GM18517 (cell line): ENCODE results near the gene SLC2A4.
"Not testable (repeated sequence)": the region's sequence is repeated elsewhere in the genome, so short reads cannot be mapped to it uniquely, and the experiment has no call there.

Source experiments
- ATAC-seq: cut with Tn5 transposase; IDR thresholded peaks from one replicate; pipeline ENCODE4 v1.9.1; 2021; ENCODE audit warnings: mild to moderate bottlenecking, moderate library complexity; ENCODE audit not compliant: unreplicated experiment

Gene SLC2A4

GRCh38 chr17:7281074-7281952 is at the start of gene SLC2A4:
SLC2A4 (plus strand) TSS chr17:7281718; CDS start chr17:7281935, 217 bp downstream.
- no peak for ATAC-seq

- no peak for ATAC-seq
These were observed 49.4 kb upstream of the SLC2A4 start for GRCh38 chr17:7232114-7232513.

GRCh38 chr17:7233701-7234082 is 47.8 kb upstream of the SLC2A4 start:
- peak; percentile 2 for ATAC-seq

GRCh38 chr17:7234083-7234951 is 47.2 kb upstream of the SLC2A4 start, which contains the start of gene DVL2:
DVL2 (minus strand) TSS chr17:7234517; CDS start chr17:7234262, 255 bp downstream.
- peak; percentile 48 for ATAC-seq

DNA sequence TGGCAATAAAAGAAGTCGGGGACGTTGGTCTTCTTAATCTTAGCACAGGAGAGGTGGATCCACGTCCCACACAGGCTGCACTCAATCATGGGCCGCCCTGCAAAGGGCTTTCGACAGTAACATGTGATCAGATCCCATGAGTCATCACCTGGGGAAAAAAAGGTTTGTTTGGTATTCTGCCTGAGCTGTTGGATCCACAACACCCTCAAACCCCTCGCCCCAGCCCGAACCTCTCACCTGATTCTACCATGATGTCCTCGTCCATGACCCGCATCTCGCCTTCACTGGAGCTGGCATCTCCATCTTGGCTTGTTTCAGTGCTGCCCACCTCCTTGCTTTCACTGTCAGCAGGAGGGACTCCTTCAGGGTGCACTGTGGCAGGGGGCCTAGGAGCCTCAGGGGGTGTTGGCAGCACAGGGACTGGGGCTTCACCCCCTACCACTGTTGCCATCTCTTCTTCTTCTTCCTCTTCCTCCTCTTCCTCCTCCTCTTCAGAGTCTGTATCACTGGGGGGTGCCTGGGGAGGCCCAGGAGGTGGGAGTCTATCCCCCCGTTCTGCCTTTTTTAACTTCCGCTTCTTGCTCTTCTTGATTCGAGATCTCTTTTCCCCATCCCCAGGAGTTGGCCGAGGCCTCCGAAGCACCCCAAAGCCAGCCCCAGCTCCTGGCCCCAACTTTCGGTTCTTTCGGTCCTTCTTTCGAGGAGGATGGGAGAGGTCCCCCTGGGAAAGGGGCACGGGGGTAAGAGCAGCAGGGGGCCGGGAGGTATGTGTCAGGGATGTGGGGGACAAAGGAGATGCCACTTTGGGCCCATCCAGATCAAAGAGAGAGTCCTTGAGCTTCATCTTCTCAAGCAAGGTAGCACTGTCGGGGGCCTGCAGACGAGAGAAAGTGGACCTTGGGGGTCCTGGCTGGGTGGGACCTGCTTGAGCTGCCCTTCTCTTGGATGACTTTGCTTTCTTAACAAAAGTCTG is 45.5 kb upstream of the SLC2A4 start:
- no peak for ATAC-seq

- no peak for ATAC-seq
These were observed 44.7 kb upstream of the SLC2A4 start for GRCh38 chr17:7236808-7237207.

GRCh38 chr17:7237266-7237760 is 44.2 kb upstream of the SLC2A4 start:
- no peak for ATAC-seq

DNA sequence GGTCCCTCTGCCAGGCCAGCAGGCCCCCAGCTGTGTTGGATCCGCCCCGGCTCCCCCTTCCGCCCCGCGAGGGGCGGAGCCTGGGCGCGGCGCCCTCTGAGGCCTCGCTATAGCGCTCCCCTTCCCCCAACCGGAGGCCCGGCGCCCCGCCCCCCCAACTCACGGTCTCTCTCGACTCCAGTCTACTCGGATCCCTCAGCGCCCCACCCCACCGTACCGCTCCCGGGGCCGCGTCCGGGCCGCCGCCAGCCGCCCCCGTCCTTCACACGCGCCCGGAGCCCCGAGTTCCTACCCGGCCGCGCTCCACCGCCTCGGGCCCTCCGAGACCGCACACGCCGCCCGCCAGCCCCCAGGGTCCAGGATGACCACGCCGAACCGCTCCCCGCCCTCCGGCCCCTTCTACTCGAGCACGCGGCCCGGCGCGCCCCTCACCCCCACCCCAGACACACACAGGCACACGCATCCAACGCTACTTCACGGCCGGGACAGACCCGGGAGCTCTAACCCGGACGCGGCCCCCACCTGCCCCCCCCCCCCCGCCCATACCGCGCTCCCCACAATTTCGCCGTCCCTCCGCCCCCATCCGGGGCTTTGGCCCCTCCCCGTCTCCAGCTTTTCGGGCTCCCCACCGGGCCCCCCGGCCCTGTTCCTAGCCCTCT is 43.6 kb upstream of the SLC2A4 start:
- no peak for ATAC-seq

- ATAC-seq = no peak
These were observed 43.0 kb upstream of the SLC2A4 start for GRCh38 chr17:7238420-7239090.

DNA sequence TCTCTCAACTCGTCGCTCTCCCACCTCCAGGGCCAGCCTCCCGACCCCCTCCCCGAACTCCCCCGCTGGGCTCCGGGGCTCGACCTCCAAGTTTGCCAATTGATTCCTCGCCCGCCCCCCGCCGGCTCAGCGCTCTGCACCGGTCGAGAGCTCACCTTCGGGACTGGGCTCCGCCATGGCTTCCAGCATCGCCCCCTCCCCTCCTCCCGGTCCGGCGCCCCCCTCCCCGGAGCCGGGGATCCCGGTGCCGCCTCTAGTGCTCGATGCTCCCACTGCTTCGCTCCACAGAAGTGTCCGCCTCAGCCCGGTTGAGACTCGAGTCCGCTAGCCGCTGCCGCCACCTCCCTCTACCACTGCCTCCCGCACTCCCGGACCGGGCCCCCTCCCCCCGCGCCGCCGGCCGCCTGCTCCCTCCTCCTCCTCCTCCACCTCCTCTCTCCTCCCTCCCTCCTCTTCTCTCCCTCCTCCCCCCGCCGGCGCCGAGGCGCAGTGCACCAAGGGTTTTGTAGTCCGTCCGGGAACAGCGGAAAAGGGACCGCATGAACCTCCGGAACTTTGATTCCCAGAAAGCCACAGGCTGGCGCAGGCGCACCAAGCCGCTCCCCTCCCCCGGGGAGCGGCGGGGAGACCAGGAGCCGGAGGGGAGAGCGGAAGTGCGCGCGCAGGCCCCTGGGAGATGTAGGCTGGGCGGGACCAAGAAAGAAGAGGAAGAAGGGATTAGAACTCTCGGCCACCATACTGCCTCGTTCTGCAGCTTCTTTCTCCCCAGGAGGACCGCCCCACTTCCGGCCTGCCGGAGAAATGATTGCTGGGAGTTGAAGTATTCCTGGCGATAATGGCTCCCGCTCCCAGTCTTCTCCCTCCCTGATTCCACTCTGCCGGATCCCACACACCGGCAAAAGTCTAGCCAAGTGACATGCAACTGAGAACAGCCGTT is 42.2 kb upstream of the SLC2A4 start, which contains the start of gene PHF23:
PHF23 (minus strand) TSS at position 367 of the 937 bp plus-strand sequence; CDS start at position 189, 178 bp downstream.
- ATAC-seq = peak; percentile 46

- ATAC-seq = no peak
These were observed 41.1 kb upstream of the SLC2A4 start for GRCh38 chr17:7240375-7240774.

DNA sequence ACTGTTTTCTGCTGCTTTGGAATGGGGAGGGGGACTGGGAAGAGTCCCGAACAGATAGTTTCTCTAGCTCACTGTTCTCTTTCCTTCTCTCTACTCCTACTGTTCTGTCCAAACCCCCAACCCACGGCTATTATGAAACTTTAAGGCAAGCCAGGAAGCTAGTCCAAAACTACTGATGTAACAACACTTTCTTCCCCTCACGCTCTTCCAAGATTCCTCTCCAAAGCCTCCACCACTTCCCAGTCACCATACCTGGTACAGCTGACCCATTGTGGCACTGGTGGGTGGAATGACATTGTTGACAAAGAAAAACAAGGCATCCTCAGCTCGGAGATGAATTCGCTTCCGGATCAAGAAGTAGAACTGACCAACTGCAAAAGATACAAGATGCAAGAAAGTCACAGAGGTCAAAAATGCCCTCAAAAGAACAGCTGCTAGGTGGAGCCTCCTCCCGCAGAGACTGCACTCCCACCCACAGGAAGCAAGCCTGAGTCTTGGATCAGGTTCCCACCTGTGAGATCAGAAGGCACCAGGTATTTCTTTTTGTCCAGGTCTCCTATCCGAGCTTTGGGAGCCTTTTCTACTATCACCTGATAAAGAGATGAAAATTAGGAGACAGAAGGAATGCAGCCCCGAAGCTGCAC is 40.3 kb upstream of the SLC2A4 start:
- ATAC-seq = no peak

- ATAC-seq = peak; percentile 27
These were observed 39.5 kb upstream of the SLC2A4 start, which contains the start of gene GABARAP for GRCh38 chr17:7241783-7242716. GABARAP (minus strand) TSS chr17:7242449; CDS start chr17:7242330, 119 bp downstream.

GRCh38 chr17:7242717-7243452 is 38.6 kb upstream of the SLC2A4 start:
- ATAC-seq = peak; percentile 52

- no peak for ATAC-seq
These were observed 38.1 kb upstream of the SLC2A4 start for GRCh38 chr17:7243453-7243729.

DNA sequence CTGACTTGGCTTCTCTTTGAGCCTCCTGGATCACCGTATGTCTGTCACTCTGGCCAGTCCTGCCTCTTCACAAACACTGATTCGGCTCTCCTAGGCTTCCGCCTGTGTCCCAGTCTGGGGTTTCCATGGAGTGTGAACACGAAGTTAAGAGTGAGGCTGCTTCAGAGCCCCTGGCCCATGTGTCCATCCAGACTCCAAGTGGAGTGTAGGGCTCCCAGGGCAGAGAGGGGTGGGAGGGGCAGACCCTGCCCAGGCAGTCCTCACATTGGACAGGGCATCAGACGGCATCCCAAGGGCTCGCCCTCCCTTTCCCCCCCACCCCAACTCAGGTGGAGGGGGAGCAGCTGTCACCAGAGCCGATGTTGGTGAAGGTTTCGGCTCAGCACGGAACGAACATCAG is 37.7 kb upstream of the SLC2A4 start:
- not testable (repeated sequence) for ATAC-seq
